Measurements from ENCODE around the gene BRIP1.
"Not testable (repeated sequence)": the region's sequence is repeated elsewhere in the genome, so short reads cannot be mapped to it uniquely, and the experiment has no call there.

Gene BRIP1

GRCh38 chr17:61897548-61898180 is 34.3 kb upstream of the BRIP1 start:
- H3K27ac ChIP-seq (ENCODE audit: low read depth, low read length), result no peak overlapping the region
- H3K4me2 ChIP-seq (ENCODE audit: low read length), result no peak overlapping the region
- WGBS (ENCODE audit: extremely low coverage, insufficient coverage, low lambda C conversion rate), result no CpG with 5 or more reads among the region's 2 CpGs
- no peak overlapping the region for H3K56ac ChIP-seq (ENCODE audit: low read length)
- no peak overlapping the region for H2AK5ac ChIP-seq (ENCODE audit: low read length)
- H2BK120ac ChIP-seq (ENCODE audit: low read depth, low read length), result no peak overlapping the region
- no peaks in the 10 kb centered on the region for H3K36me3 ChIP-seq (ENCODE audit: control insufficient read depth, insufficient read depth, low read length)
- no peak overlapping the region for H4K8ac ChIP-seq (ENCODE audit: low read depth, low read length)
- H3K18ac ChIP-seq (ENCODE audit: low read length), result no peak overlapping the region
- no peak overlapping the region for H4K5ac ChIP-seq (ENCODE audit: low read length)
- H3K79me2 ChIP-seq (ENCODE audit: control insufficient read depth, insufficient read depth, low read length), result no peaks in the 10 kb centered on the region
- no peaks in the 10 kb centered on the region for H3K27me3 ChIP-seq (ENCODE audit: insufficient read depth, low read length, poor library complexity)
- H3K23ac ChIP-seq (ENCODE audit: low read length), result no peak overlapping the region
- H3K9ac ChIP-seq (ENCODE audit: low read length), result no peak overlapping the region
- peak; percentile 59 for DNase-seq
- no peaks in the 10 kb centered on the region for H3K4me1 ChIP-seq (ENCODE audit: control insufficient read depth, low read depth, low read length)
- H3K4me3 ChIP-seq (ENCODE audit: low read length), result no peak overlapping the region
- H3K79me1 ChIP-seq (ENCODE audit: low read length), result no peaks in the 10 kb centered on the region
- no peak overlapping the region for H2BK5ac ChIP-seq (ENCODE audit: low read length)
- no peak overlapping the region for H2BK15ac ChIP-seq (replicated peaks; ENCODE audit: low read depth)
- H3K4ac ChIP-seq (ENCODE audit: low read depth, low read length), result no peak overlapping the region

DNA sequence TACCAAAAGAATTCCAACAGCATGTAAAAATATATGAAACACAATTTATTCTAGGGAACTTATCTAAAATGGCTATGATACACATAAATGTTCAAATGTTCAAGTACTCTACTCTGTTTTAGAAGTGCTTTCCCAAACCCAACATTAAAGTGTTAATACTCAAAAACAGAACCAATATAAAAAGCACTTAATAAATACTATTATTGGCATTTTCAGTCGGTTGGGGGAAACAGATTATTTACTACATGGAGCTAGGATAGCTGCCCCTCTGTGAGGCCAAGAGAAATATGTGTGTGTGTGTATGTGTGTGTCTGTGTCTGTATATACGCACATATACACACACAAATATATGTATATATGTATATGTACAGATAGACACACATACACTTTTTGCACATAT is 32.1 kb upstream of the BRIP1 start:
- Histone ChIP-seq H4K8ac (ENCODE audit: low read depth, low read length) (no peak overlapping the region), H3K27me3 (ENCODE audit: insufficient read depth, low read length, poor library complexity) (no peaks in the 10 kb centered on the region), H2BK5ac (ENCODE audit: low read length) (no peak overlapping the region), H2BK15ac (replicated peaks; ENCODE audit: low read depth) (no peak overlapping the region), H3K79me1 (ENCODE audit: low read length) (no peaks in the 10 kb centered on the region), H3K4me1 (ENCODE audit: control insufficient read depth, low read depth, low read length) (no peaks in the 10 kb centered on the region), H3K27ac (ENCODE audit: low read depth, low read length) (no peak overlapping the region), H3K4ac (ENCODE audit: low read depth, low read length) (no peak overlapping the region), H3K9ac (ENCODE audit: low read length) (no peak overlapping the region), H3K79me2 (ENCODE audit: control insufficient read depth, insufficient read depth, low read length) (no peaks in the 10 kb centered on the region), H3K18ac (ENCODE audit: low read length) (no peak overlapping the region), H3K4me2 (ENCODE audit: low read length) (no peak overlapping the region), H2AK5ac (ENCODE audit: low read length) (no peak overlapping the region), H2BK120ac (ENCODE audit: low read depth, low read length) (no peak overlapping the region), H3K4me3 (ENCODE audit: low read length) (no peak overlapping the region), H3K36me3 (ENCODE audit: control insufficient read depth, insufficient read depth, low read length) (no peaks in the 10 kb centered on the region), H3K56ac (ENCODE audit: low read length) (no peak overlapping the region), H4K5ac (ENCODE audit: low read length) (no peak overlapping the region), H3K23ac (ENCODE audit: low read length) (no peak overlapping the region)
- no CpG with 5 or more reads among the region's 2 CpGs for WGBS (ENCODE audit: extremely low coverage, insufficient coverage, low lambda C conversion rate)
- no peak for DNase-seq

- not testable (repeated sequence) for H3K27me3 ChIP-seq (ENCODE audit: insufficient read depth, low read length, poor library complexity); H3K9ac ChIP-seq (ENCODE audit: low read length); H3K23ac ChIP-seq (ENCODE audit: low read length); H3K56ac ChIP-seq (ENCODE audit: low read length); H3K36me3 ChIP-seq (ENCODE audit: control insufficient read depth, insufficient read depth, low read length); DNase-seq; H3K4ac ChIP-seq (ENCODE audit: low read depth, low read length); H2BK5ac ChIP-seq (ENCODE audit: low read length); H3K18ac ChIP-seq (ENCODE audit: low read length); H3K4me1 ChIP-seq (ENCODE audit: control insufficient read depth, low read depth, low read length); H3K4me2 ChIP-seq (ENCODE audit: low read length); H4K8ac ChIP-seq (ENCODE audit: low read depth, low read length); H3K4me3 ChIP-seq (ENCODE audit: low read length); H2BK120ac ChIP-seq (ENCODE audit: low read depth, low read length); H3K79me1 ChIP-seq (ENCODE audit: low read length); H3K79me2 ChIP-seq (ENCODE audit: control insufficient read depth, insufficient read depth, low read length); H2BK15ac ChIP-seq (replicated peaks; ENCODE audit: low read depth); H3K27ac ChIP-seq (ENCODE audit: low read depth, low read length); H4K5ac ChIP-seq (ENCODE audit: low read length); H2AK5ac ChIP-seq (ENCODE audit: low read length)
- WGBS (ENCODE audit: extremely low coverage, insufficient coverage, low lambda C conversion rate), result no CpG with 5 or more reads among the region's 5 CpGs
Observed at GRCh38 chr17:61894310-61894709, 31.0 kb upstream of the BRIP1 start.

- H2BK15ac ChIP-seq (replicated peaks; ENCODE audit: low read depth); H4K5ac ChIP-seq (ENCODE audit: low read length); H3K23ac ChIP-seq (ENCODE audit: low read length); H2AK5ac ChIP-seq (ENCODE audit: low read length); H2BK5ac ChIP-seq (ENCODE audit: low read length); H3K36me3 ChIP-seq (ENCODE audit: control insufficient read depth, insufficient read depth, low read length); H3K9ac ChIP-seq (ENCODE audit: low read length); H4K8ac ChIP-seq (ENCODE audit: low read depth, low read length); H3K4ac ChIP-seq (ENCODE audit: low read depth, low read length); H3K56ac ChIP-seq (ENCODE audit: low read length); H3K4me2 ChIP-seq (ENCODE audit: low read length); H3K79me2 ChIP-seq (ENCODE audit: control insufficient read depth, insufficient read depth, low read length); H3K4me1 ChIP-seq (ENCODE audit: control insufficient read depth, low read depth, low read length); H3K27me3 ChIP-seq (ENCODE audit: insufficient read depth, low read length, poor library complexity); H3K18ac ChIP-seq (ENCODE audit: low read length); H3K27ac ChIP-seq (ENCODE audit: low read depth, low read length); H3K4me3 ChIP-seq (ENCODE audit: low read length); H3K79me1 ChIP-seq (ENCODE audit: low read length); DNase-seq; H2BK120ac ChIP-seq (ENCODE audit: low read depth, low read length): not testable (repeated sequence)
- no CpG with 5 or more reads among the region's 6 CpGs for whole genome bisulfite sequencing (ENCODE audit: extremely low coverage, insufficient coverage, low lambda C conversion rate)
Observed at GRCh38 chr17:61887733-61888132, 24.4 kb upstream of the BRIP1 start.

DNA sequence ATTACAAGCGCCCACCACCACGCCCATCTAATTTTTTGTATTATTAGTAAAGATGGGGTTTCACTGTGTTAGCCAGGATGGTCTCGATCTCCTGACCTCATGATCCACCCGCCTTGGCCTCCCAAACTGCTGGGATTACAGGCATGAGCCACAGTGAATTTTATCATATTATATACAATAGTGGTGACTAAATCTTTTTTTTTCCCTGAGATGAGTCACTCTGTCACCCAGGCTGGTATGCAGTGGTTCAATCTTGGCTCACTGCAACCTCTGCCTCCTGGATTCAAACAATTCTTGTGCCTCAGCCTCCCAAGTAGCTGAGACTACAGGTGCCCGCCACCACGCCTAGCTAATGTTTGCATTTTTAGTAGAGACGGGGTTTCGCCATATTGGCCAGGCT is 22.5 kb upstream of the BRIP1 start:
- not testable (repeated sequence) for H3K4me2 ChIP-seq (ENCODE audit: low read length); H3K79me2 ChIP-seq (ENCODE audit: control insufficient read depth, insufficient read depth, low read length); H3K18ac ChIP-seq (ENCODE audit: low read length); H3K27ac ChIP-seq (ENCODE audit: low read depth, low read length); H2BK5ac ChIP-seq (ENCODE audit: low read length); H2AK5ac ChIP-seq (ENCODE audit: low read length); H3K4me3 ChIP-seq (ENCODE audit: low read length); H3K23ac ChIP-seq (ENCODE audit: low read length); H3K9ac ChIP-seq (ENCODE audit: low read length); H3K36me3 ChIP-seq (ENCODE audit: control insufficient read depth, insufficient read depth, low read length); H3K4me1 ChIP-seq (ENCODE audit: control insufficient read depth, low read depth, low read length); H2BK120ac ChIP-seq (ENCODE audit: low read depth, low read length); DNase-seq; H4K8ac ChIP-seq (ENCODE audit: low read depth, low read length); H4K5ac ChIP-seq (ENCODE audit: low read length); H3K4ac ChIP-seq (ENCODE audit: low read depth, low read length); H3K56ac ChIP-seq (ENCODE audit: low read length); H2BK15ac ChIP-seq (replicated peaks; ENCODE audit: low read depth); H3K79me1 ChIP-seq (ENCODE audit: low read length); H3K27me3 ChIP-seq (ENCODE audit: insufficient read depth, low read length, poor library complexity)
- WGBS (ENCODE audit: extremely low coverage, insufficient coverage, low lambda C conversion rate), result no CpG with 5 or more reads among the region's 8 CpGs

GRCh38 chr17:61884864-61885263 is 21.5 kb upstream of the BRIP1 start:
- H3K79me1 ChIP-seq (ENCODE audit: low read length), result no peaks in the 10 kb centered on the region
- no peaks in the 10 kb centered on the region for H3K36me3 ChIP-seq (ENCODE audit: control insufficient read depth, insufficient read depth, low read length)
- H3K23ac ChIP-seq (ENCODE audit: low read length), result no peak overlapping the region
- no peaks in the 10 kb centered on the region for H3K79me2 ChIP-seq (ENCODE audit: control insufficient read depth, insufficient read depth, low read length)
- H2BK120ac ChIP-seq (ENCODE audit: low read depth, low read length), result no peak overlapping the region
- H3K18ac ChIP-seq (ENCODE audit: low read length), result no peak overlapping the region
- no peaks in the 10 kb centered on the region for H3K4me1 ChIP-seq (ENCODE audit: control insufficient read depth, low read depth, low read length)
- WGBS (ENCODE audit: extremely low coverage, insufficient coverage, low lambda C conversion rate), result no CpG with 5 or more reads among the region's 3 CpGs
- no peak overlapping the region for H3K9ac ChIP-seq (ENCODE audit: low read length)
- H4K8ac ChIP-seq (ENCODE audit: low read depth, low read length), result no peak overlapping the region
- no peak for DNase-seq
- H3K4ac ChIP-seq (ENCODE audit: low read depth, low read length), result no peak overlapping the region
- H3K27ac ChIP-seq (ENCODE audit: low read depth, low read length), result no peak overlapping the region
- H2AK5ac ChIP-seq (ENCODE audit: low read length), result no peak overlapping the region
- no peaks in the 10 kb centered on the region for H3K27me3 ChIP-seq (ENCODE audit: insufficient read depth, low read length, poor library complexity)
- no peak overlapping the region for H2BK5ac ChIP-seq (ENCODE audit: low read length)
- no peak overlapping the region for H2BK15ac ChIP-seq (replicated peaks; ENCODE audit: low read depth)
- no peak overlapping the region for H3K4me3 ChIP-seq (ENCODE audit: low read length)
- no peak overlapping the region for H3K56ac ChIP-seq (ENCODE audit: low read length)
- H3K4me2 ChIP-seq (ENCODE audit: low read length), result no peak overlapping the region
- H4K5ac ChIP-seq (ENCODE audit: low read length), result no peak overlapping the region
